ENCODE results near the gene CPPED1.

DNA sequence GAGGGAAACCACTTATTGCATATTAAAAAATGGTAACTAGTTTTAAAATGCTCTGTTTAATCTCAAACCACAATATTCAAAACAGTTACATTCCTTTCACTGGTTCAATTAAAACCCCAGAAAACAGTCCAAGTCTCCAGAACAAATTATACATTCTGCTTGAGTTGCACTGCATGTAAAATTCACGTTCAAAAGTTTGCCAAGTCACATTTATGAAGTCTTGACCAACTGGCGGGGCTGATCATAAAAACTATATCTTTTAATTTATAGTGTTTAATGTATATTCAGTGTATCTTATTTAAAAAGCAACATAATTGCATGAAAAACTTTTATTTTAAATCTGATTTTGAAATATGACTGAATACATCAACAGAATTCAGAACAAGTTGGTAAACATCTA lies 25.0 kb downstream of the CPPED1 start:
- TF ChIP-seq CTCF (IDR thresholded peaks at IDR 0.05; ENCODE audit: poor library complexity) (no peak), EZH2 (IDR thresholded peaks at IDR 0.05; ENCODE audit: borderline replicate concordance) (no peak)

Data from hepatocyte (in vitro differentiated cells).